SU-DHL-6 (cell line): Measurements from ENCODE around the gene CCRL2.

Source experiments
- H2AFZ ChIP-seq: fragments of 200-600 bp; sonication (generic); 2 replicates; pipeline ENCODE4 v1.6.1; 2014; ENCODE audit warnings: low read depth, mild to moderate bottlenecking, moderate library complexity, mixed read lengths, antibody characterized with exemption, low read length; ENCODE audit not compliant: severe bottlenecking
- H3F3A ChIP-seq: fragments of 200-600 bp; shearing (Covaris generic); 2 replicates; pipeline ENCODE4 v1.6.0; 2016; ENCODE audit warnings: antibody characterized with exemption, mild to moderate bottlenecking; ENCODE audit not compliant: insufficient read depth
- H3K27ac ChIP-seq: fragments of 200-600 bp; sonication (generic); 2 replicates; pipeline ENCODE4 v1.5.1; 2016; ENCODE audit warnings: low read depth, mild to moderate bottlenecking, low read length, moderate library complexity, mixed read lengths
- H3K27me3 ChIP-seq: fragments of 200-600 bp; sonication (generic), shearing (Covaris generic); 2 replicates; pipeline ENCODE4 v1.6.0; 2014; ENCODE audit warnings: mild to moderate bottlenecking, low read length
- H3K36me3 ChIP-seq: fragments of 200-600 bp; sonication (generic); 2 replicates; pipeline ENCODE4 v1.6.1; 2014; ENCODE audit warnings: mild to moderate bottlenecking, low read length, mixed read lengths
- H3K4me2 ChIP-seq: fragments of 300-600, 200-600 bp; shearing (Covaris generic), sonication (generic); 2 replicates; pipeline ENCODE4 v1.6.0; 2014; ENCODE audit warnings: low read length, low read depth, mild to moderate bottlenecking; ENCODE audit not compliant: poor library complexity, severe bottlenecking
- H3K4me3 ChIP-seq: fragments of 200-600 bp; sonication (generic); 2 replicates; pipeline ENCODE4 v1.5.1; 2014; ENCODE audit warnings: antibody characterized with exemption, low read length, mild to moderate bottlenecking, mixed read lengths; ENCODE audit not compliant: insufficient read depth, poor library complexity, severe bottlenecking
- H3K79me2 ChIP-seq: fragments of 200-600 bp; sonication (generic); 2 replicates; pipeline ENCODE4 v1.6.1; 2014; ENCODE audit warnings: mild to moderate bottlenecking, low read length, moderate library complexity; ENCODE audit not compliant: insufficient read depth
- H3K9ac ChIP-seq: fragments of 200-600 bp; sonication (generic); 2 replicates; pipeline ENCODE4 v1.7.0; 2014; ENCODE audit warnings: mild to moderate bottlenecking, low read length
- H3K9me2 ChIP-seq: fragments of 200-600 bp; sonication (generic); replicated peaks from 2 replicates; pipeline ENCODE4 v1.6.1; 2014; ENCODE audit warnings: low read length; ENCODE audit not compliant: insufficient read depth
- H3K9me3 ChIP-seq: fragments of 200-600 bp; sonication (generic); 2 replicates; pipeline ENCODE4 v1.6.1; 2014; ENCODE audit warnings: low read length, mixed read lengths; ENCODE audit not compliant: insufficient read depth
- H4K20me1 ChIP-seq: fragments of 200-600 bp; sonication (generic); 2 replicates; pipeline ENCODE4 v1.6.1; 2014; ENCODE audit warnings: low read depth, mild to moderate bottlenecking, antibody characterized with exemption, low read length, moderate library complexity, mixed read lengths
- EZH2phosphoT487 ChIP-seq: fragments of 200-600 bp; sonication (generic), shearing (Covaris generic); conservative IDR thresholded peaks from 2 replicates; pipeline ENCODE4 v1.6.1; 2018; ENCODE audit warnings: mild to moderate bottlenecking, antibody characterized with exemption, low read length, moderate library complexity, mixed read lengths
- TF ChIP-seq, protein P1 (sequence below): fragments of 200-600 bp; sonication (generic); IDR thresholded peaks from one replicate; pipeline ENCODE4 v1.5.1; 2017; ENCODE audit warnings: antibody characterized with exemption, mild to moderate bottlenecking, low read length, moderate library complexity; ENCODE audit not compliant: insufficient read depth, poor library complexity, severe bottlenecking

Gene CCRL2

GRCh38 chr3:46440531-46441294, 33.7 kb downstream of the CCRL2 start:
- Histone ChIP-seq H3K9me3 (no peaks in the 10 kb centered on the region), H3K79me2 (no peaks in the 10 kb centered on the region), H3F3A (no peaks in the 10 kb centered on the region), H4K20me1 (no peaks in the 10 kb centered on the region), H3K27me3 (no peaks in the 10 kb centered on the region), H3K9ac (no peak overlapping the region), H3K4me2 (no peak overlapping the region), H2AFZ (no peak overlapping the region), H3K27ac (no peak overlapping the region), H3K36me3 (no peaks in the 10 kb centered on the region), H3K4me3 (no peak overlapping the region), H3K9me2 (no peaks in the 10 kb centered on the region)
- TF ChIP-seq, protein P1, sequence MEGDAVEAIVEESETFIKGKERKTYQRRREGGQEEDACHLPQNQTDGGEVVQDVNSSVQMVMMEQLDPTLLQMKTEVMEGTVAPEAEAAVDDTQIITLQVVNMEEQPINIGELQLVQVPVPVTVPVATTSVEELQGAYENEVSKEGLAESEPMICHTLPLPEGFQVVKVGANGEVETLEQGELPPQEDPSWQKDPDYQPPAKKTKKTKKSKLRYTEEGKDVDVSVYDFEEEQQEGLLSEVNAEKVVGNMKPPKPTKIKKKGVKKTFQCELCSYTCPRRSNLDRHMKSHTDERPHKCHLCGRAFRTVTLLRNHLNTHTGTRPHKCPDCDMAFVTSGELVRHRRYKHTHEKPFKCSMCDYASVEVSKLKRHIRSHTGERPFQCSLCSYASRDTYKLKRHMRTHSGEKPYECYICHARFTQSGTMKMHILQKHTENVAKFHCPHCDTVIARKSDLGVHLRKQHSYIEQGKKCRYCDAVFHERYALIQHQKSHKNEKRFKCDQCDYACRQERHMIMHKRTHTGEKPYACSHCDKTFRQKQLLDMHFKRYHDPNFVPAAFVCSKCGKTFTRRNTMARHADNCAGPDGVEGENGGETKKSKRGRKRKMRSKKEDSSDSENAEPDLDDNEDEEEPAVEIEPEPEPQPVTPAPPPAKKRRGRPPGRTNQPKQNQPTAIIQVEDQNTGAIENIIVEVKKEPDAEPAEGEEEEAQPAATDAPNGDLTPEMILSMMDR, result no peak
- TF ChIP-seq EZH2phosphoT487, result no peak

GRCh38 chr3:46442576-46443530, 35.8 kb downstream of the CCRL2 start:
- H3K9me3 ChIP-seq, result no peaks in the 10 kb centered on the region
- no peak overlapping the region for H3K4me2 ChIP-seq
- H3K4me3 ChIP-seq, result no peak overlapping the region
- H3K27ac ChIP-seq, result no peak overlapping the region
- H3K9ac ChIP-seq, result no peak overlapping the region
- H4K20me1 ChIP-seq, result no peaks in the 10 kb centered on the region
- H2AFZ ChIP-seq, result no peak overlapping the region
- no peaks in the 10 kb centered on the region for H3K27me3 ChIP-seq
- no peaks in the 10 kb centered on the region for H3F3A ChIP-seq
- H3K36me3 ChIP-seq, result no peaks in the 10 kb centered on the region
- H3K9me2 ChIP-seq, result no peaks in the 10 kb centered on the region
- no peaks in the 10 kb centered on the region for H3K79me2 ChIP-seq
- TF ChIP-seq EZH2phosphoT487, result no peak
- TF ChIP-seq, protein P1, result peak; percentile 61

- Histone ChIP-seq H3K79me2 (no peaks in the 10 kb centered on the region), H3K4me2 (no peak overlapping the region), H3K4me3 (no peak overlapping the region), H3K36me3 (no peaks in the 10 kb centered on the region), H3K27me3 (no peaks in the 10 kb centered on the region), H3K27ac (no peak overlapping the region), H3F3A (no peaks in the 10 kb centered on the region), H2AFZ (no peak overlapping the region), H3K9ac (no peak overlapping the region), H4K20me1 (no peaks in the 10 kb centered on the region), H3K9me3 (no peaks in the 10 kb centered on the region), H3K9me2 (no peaks in the 10 kb centered on the region)
- TF ChIP-seq, protein P1, result no peak
- no peak for TF ChIP-seq EZH2phosphoT487
Observed at GRCh38 chr3:46447228-46447985, 40.3 kb downstream of the CCRL2 start.
